Osteocyte (in vitro differentiated cells): ENCODE data around the gene FCGR2B. TPM values are rescaled to one million over a fixed set of nuclear protein-coding genes. Genes with fewer than 3 reads are reported as not detected.
"Not testable (repeated sequence)": the region's sequence is repeated elsewhere in the genome, so short reads cannot be mapped to it uniquely, and the experiment has no call there.

Experiments used
- DNase-seq: peaks from one replicate; pipeline ENCODE4 v3.0.0; 2021; ENCODE audit warnings: mixed read lengths; ENCODE audit not compliant: unreplicated experiment; ENCODE audit errors: extremely low spot score
- H3K27ac Mint-ChIP-seq: one replicate; pipeline ENCODE4 v1.8.0; 2021; ENCODE audit warnings: mild to moderate bottlenecking, mixed read lengths; ENCODE audit not compliant: unreplicated experiment
- H3K27me3 Mint-ChIP-seq: one replicate; pipeline ENCODE4 v1.8.0; 2021; ENCODE audit warnings: mixed read lengths; ENCODE audit not compliant: unreplicated experiment
- H3K36me3 Mint-ChIP-seq: one replicate; pipeline ENCODE4 v1.8.0; 2021; ENCODE audit warnings: mixed read lengths; ENCODE audit not compliant: unreplicated experiment
- H3K4me1 Mint-ChIP-seq: one replicate; pipeline ENCODE4 v1.8.0; 2021; ENCODE audit warnings: mixed read lengths; ENCODE audit not compliant: unreplicated experiment
- H3K4me3 Mint-ChIP-seq: one replicate; pipeline ENCODE4 v1.8.0; 2021; ENCODE audit warnings: mild to moderate bottlenecking, moderate library complexity, mixed read lengths; ENCODE audit not compliant: unreplicated experiment
- H3K9me3 Mint-ChIP-seq: one replicate; pipeline ENCODE4 v1.8.0; 2021; ENCODE audit warnings: mixed read lengths; ENCODE audit not compliant: unreplicated experiment
- total RNA-seq: library from RNA; stranded (reverse); gene quantifications from 2 replicates; pipeline ENCODE4 v1.2.1, GENCODE V29; 2021
- TF ChIP-seq, protein P1 (sequence below): fragments of 200-600 bp; sonication (generic); IDR thresholded peaks from 2 replicates; pipeline ENCODE4 v1.5.0; 2021; ENCODE audit warnings: antibody characterized with exemption, mild to moderate bottlenecking, moderate library complexity

Gene FCGR2B
- total RNA-seq, 1 donor from 2014 or later, result not detected

DNA sequence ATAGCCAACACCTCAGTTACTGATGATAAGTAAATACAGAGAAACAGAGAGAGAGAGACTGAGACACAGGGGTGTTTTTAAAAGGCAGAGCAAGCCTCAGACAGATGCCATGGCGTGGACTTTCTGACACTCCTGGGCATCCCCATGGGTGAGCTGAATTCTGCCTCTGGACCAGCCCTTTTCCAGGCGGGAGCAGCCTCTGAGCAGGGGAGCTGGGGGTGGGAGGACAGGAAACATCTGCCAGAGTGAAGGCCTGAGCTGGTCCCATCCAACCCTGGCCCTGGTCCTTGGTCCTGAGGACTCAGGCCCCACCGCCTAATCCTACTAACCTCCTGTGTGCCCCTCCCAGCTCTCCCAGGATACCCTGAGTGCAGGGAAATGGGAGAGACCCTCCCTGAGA is 12.0 kb downstream of the FCGR2B start:
- H3K4me3 Mint-ChIP-seq, H3K36me3 Mint-ChIP-seq, H3K9me3 Mint-ChIP-seq, DNase-seq, H3K4me1 Mint-ChIP-seq, H3K27ac Mint-ChIP-seq: not testable (repeated sequence)
- peaks cover 21% of the 10 kb centered on the region for H3K27me3 Mint-ChIP-seq

DNA sequence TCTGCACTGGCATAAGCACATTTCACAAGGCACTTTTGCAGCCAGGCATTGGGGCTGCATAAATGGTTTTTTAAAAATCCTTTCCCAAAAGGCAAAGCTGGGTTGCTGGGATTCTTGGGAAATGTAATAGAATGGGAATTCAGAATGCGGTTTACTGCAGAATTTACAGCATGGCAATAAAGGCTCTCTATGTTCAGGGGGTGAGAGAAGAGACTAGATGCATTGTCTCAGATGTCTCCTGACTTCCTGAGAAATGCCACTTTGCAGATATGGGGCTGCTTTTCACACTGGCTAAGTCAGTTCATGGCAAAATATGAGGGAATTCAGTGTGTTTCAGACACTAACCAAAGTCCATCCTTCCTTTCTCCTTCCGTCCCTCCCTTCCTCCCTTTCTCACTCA is 13.5 kb downstream of the FCGR2B start:
- Mint-ChIP-seq H3K27me3 (peaks cover 20% of the 10 kb centered on the region), H3K9me3 (no peaks in the 10 kb centered on the region), H3K4me1 (no peaks in the 10 kb centered on the region), H3K36me3 (no peaks in the 10 kb centered on the region), H3K27ac (no peak overlapping the region), H3K4me3 (no peak overlapping the region)
- DNase-seq, result no peak
- TF ChIP-seq, protein P1, sequence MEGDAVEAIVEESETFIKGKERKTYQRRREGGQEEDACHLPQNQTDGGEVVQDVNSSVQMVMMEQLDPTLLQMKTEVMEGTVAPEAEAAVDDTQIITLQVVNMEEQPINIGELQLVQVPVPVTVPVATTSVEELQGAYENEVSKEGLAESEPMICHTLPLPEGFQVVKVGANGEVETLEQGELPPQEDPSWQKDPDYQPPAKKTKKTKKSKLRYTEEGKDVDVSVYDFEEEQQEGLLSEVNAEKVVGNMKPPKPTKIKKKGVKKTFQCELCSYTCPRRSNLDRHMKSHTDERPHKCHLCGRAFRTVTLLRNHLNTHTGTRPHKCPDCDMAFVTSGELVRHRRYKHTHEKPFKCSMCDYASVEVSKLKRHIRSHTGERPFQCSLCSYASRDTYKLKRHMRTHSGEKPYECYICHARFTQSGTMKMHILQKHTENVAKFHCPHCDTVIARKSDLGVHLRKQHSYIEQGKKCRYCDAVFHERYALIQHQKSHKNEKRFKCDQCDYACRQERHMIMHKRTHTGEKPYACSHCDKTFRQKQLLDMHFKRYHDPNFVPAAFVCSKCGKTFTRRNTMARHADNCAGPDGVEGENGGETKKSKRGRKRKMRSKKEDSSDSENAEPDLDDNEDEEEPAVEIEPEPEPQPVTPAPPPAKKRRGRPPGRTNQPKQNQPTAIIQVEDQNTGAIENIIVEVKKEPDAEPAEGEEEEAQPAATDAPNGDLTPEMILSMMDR, result no peak

DNA sequence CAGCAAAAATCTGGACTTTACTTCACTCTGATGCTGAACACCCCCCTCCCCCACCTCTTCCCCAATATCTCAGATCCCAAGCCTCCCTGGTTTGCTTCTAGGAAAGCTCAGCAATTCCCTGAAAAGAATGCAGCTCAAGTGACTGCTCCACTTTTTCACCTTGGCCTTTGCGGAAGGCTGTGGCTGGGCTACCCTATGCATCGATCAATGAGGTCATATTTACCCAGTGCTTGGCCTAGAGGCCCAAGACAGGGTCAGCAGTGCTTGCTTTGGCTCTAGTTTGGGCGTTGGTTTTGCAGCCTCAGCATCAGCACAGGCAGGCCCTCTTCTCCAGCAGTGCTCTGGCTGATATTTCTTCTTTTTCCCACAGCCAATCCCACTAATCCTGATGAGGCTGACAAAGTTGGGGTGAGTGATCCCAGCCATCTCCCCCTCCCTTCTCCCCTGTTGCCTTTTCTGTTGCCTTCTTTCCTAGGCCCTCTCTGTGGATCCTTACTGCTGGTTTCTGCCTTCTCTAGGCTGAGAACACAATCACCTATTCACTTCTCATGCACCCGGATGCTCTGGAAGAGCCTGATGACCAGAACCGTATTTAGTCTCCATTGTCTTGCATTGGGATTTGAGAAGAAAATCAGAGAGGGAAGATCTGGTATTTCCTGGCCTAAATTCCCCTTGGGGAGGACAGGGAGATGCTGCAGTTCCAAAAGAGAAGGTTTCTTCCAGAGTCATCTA is 14.2 kb downstream of the FCGR2B start:
- DNase-seq, result no peak
- TF ChIP-seq, protein P1, result no peak
- H3K4me1 Mint-ChIP-seq, result no peaks in the 10 kb centered on the region
- no peak overlapping the region for H3K27ac Mint-ChIP-seq
- H3K9me3 Mint-ChIP-seq, result no peaks in the 10 kb centered on the region
- H3K4me3 Mint-ChIP-seq, result no peak overlapping the region
- H3K27me3 Mint-ChIP-seq, result peaks cover 25% of the 10 kb centered on the region
- H3K36me3 Mint-ChIP-seq, result no peaks in the 10 kb centered on the region

DNA sequence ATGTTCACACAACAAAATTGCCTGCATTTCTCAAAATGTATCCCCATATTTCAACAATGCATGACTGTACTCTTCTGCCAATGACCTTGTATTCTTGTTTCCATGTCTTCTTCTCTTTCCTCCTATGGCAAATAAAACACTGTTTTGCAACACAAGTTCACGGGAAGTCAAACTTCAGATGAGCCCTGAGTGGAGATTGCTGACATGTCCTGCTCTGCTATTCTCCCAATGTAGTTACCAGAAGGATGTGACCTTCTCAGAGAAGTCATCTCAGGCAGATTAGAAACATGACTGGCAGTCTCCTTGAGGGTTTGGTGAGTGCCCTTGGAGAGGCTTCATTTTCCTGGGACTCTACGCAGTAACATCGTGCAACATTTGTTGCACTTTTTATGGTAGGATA is 15.6 kb downstream of the FCGR2B start:
- H3K36me3 Mint-ChIP-seq, result no peaks in the 10 kb centered on the region
- H3K4me1 Mint-ChIP-seq, result no peaks in the 10 kb centered on the region
- TF ChIP-seq, protein P1, result no peak
- no peak overlapping the region for H3K27ac Mint-ChIP-seq
- H3K4me3 Mint-ChIP-seq, result no peak overlapping the region
- H3K27me3 Mint-ChIP-seq, result peaks cover 30% of the 10 kb centered on the region
- no peaks in the 10 kb centered on the region for H3K9me3 Mint-ChIP-seq
- no peak for DNase-seq

DNA sequence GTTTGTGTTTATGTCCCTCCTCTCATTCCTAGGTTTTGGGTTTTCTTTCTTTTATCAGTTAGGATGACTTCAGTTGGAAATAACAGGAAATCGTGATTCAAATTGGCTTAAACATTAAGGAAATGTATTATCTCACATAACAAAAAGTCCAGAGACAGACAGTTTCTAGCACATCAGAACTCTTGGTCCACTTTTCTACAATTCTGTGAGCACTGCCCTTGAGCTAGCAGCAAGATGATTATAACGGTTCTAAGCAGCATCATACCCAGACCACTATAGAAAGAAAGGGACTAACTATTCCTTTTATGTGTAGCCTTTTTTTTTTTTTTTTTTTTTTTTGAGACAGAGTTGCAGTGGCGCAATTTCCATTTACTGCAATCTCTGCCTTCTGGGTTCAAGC is 18.9 kb downstream of the FCGR2B start:
- TF ChIP-seq, protein P1, result no peak
- Mint-ChIP-seq H3K9me3 (no peaks in the 10 kb centered on the region), H3K4me3 (no peak overlapping the region), H3K27ac (no peak overlapping the region), H3K27me3 (peaks cover 44% of the 10 kb centered on the region), H3K4me1 (no peaks in the 10 kb centered on the region), H3K36me3 (no peaks in the 10 kb centered on the region)
- DNase-seq, result no peak
